Right lung (tissue), 10 donors: ENCODE measurements around the gene C21orf58. TPM values are rescaled to one million over a fixed set of nuclear protein-coding genes. Genes with fewer than 3 reads are reported as not detected.
A peak's percentile ranks its signal among the peaks of the same experiment; 100 is the strongest.
"Not testable (repeated sequence)": the region's sequence is repeated elsewhere in the genome, so short reads cannot be mapped to it uniquely, and the experiment has no call there.

Experiments
- DNase-seq, 2 donors: peaks; one replicate each; pipeline ENCODE4 v3.0.0-alpha.2; 2013
- long read RNA-seq, 8 donors: transcript quantifications; one replicate each; lab custom pipeline, GENCODE V29; 2026
- polyA plus RNA-seq, 5 donors: library from polyadenylated mRNA; unstranded; fragments of 120-200 nt; gene quantifications; one replicate each; pipeline versions ENCODE4 v1.2.1 to v1.2.3, GENCODE V29; 2013; ENCODE audit warnings: inconsistent platforms in 1 of 5, low replicate concordance in 1 of 5; ENCODE audit not compliant: insufficient read length in 5 of 5, insufficient read depth in 1 of 5

C21orf58 gene
- 10 to 100 TPM; 16.7 to 23.0 (median 20.4) TPM for polyA plus RNA-seq
- long read RNA-seq, donor 1, partial matches to known transcripts, result 0 of 2 reads
- long read RNA-seq, donor 1, other reads (novel, unspliced or antisense), result 0 of 2 reads
- long read RNA-seq, donor 2, result 0 reads
- long read RNA-seq, donor 3, result 0 reads
- long read RNA-seq, donor 4, result 0 reads
- long read RNA-seq, donor 5, partial matches to known transcripts, result 0 of 1 reads
- long read RNA-seq, donor 5, other reads (novel, unspliced or antisense), result 0 of 1 reads
- long read RNA-seq, donor 6, partial matches to known transcripts, result 26 of 26 reads
- long read RNA-seq, donor 6, other reads (novel, unspliced or antisense), result 0 of 26 reads
- long read RNA-seq, donor 7, partial matches to known transcripts, result 0 of 1 reads
- long read RNA-seq, donor 7, other reads (novel, unspliced or antisense), result 0 of 1 reads
- long read RNA-seq, donor 8, result 0 reads

DNA sequence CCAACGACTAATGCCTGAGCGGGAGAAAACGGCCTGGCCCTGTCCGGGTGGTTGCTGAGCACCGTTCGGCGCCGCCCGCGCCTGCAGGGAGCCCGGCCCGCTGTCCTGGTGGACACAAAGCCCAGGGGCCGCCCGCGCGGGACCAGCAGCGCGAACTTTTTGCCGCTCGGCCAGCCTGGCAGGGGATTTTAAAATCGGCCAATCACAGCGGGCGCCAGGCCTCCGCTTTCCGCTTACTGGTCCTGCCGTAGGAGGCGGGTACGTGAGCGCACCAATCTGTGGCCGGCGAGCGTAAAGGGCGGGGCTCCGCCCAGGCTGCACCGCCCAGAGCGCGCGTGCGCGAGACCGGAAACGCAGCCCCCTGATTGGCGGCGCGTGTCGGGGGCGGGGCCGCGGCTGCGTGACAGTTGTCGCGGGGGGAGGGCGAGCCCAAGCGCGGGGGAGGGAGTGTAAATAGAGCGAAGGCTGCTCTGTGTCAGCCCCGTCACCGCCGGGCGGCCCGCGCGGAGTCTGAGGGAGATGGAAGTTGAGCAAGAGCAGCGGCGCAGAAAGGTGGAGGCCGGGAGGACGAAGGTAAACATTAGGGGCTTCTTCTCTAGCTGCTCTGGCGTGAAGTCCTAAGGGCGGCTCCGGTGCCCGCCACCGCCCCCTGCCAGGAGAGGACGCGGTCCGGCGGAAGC lies at the start of gene C21orf58, which contains the start of gene PCNT:
TSS of gene C21orf58 (minus strand) at position 161 of the 680 bp plus-strand sequence. CDS start 1,132 bp downstream, outside the sequence.
TSS of gene PCNT (plus strand) at position 447 of the 680 bp plus-strand sequence. CDS start at position 520, 73 bp downstream.
- DNase-seq, result peak; percentile 98

GRCh38 chr21:46372947-46373346 lies 49.3 kb upstream of the C21orf58 start:
- DNase-seq, result not testable (repeated sequence)

GRCh38 chr21:46372014-46372485 lies 48.4 kb upstream of the C21orf58 start:
- DNase-seq, result no peak

DNA sequence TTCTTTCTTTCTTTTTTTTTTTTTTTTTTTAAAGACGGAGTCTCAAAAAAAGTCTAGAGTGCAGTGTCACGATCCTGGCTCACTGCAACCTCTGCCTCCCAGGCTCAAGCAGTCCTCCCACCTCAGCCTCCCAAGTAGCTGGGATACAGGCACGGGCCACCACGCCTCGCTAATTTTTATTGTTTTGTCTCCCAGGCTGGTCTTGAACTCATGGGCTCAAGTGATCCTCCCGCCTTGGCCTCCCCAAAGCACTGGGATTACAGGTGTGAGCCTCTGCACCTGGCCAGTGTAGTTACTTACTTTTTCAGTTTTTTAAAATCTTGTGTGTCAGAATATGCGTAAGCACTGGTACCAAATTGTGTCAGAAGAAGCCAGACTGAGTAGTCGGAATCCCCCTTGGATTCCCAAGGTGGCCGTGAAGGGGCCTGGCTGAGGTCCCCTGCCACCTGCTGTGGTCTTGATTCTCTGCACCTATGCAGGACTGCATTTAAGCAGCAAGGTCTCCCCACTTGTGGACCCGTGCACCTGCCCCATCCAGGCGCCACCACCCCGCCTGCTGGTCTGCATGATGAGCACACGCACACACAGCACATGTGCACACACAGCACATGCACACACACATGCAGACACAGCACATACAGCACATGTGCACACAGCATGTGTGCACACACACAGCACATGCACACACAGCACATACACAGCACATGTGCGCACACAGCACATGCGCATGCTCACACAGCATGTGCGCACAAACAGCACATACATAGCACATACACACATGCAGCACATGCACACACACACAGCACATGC lies 47.7 kb upstream of the C21orf58 start:
- DNase-seq, result no peak

DNA sequence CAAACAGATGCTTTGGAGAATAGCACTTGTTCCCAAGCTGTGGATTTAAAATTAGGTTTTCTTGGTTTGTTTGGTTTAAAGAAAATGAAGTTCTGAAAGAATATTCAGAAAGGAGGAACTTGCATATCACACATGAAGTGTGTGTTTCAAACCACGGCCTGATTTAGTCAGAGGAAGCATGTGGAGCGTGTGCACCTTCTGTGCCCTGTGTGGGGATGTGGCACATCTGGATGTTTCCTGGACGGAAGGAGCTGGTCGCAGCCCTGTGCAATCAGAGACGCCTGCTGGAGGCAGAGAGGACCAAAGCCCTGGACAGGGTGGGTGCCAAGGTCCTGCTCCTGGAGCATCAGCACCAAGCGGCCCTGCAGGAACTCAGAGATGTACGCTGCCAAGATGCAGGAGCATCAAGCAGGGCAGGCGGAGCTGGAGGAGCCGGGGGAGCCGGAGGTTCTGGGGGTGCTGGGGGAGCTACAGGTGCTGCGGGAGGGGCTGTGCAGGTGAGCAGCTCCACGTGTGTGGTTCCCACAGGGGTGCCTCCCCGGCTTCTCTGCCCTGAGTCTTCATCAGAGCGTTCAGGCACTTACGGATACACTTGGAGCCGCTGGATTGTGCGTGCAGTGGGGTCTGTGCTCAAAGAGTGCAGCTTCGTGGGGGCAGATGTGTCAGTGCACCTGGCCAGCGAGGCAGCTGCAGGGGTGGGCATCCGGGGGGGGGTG lies 46.0 kb upstream of the C21orf58 start:
- no peak for DNase-seq

DNA sequence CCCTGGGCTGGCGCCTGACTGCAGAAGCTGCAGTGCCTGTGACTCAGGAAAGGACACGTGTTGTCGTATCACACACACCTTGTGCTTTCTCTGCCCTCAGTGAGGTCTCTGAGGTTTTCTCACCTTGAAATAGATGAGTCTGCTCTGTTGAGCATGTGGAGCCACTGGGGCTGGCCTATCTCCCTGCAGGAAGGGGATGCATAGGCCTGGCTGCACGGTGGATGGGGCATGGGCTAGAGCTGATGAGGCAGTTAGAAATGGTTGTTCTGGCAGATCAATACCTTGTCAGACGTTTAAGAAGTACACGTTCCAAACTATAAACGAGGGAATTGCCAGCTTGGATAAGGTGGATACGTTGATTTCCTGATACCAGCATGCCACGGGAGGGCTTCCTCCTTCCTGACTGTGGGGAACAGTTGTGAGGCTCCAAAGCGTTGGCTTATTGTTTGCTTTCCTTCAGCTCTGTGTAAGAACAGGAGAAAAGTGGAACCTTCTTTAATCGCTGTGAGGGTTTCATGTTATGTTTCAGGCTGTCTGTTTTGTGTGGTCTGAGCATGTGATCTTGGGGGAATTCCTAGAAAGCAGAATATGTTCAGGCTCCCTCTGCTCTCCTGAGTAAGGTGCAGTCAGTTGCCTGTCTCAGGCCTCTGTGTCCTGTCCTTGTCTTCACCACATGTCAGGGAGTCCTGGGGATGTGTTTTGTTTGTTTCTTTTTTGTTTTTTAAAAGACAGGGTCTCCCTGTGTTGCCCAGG lies 45.0 kb upstream of the C21orf58 start:
- no peak for DNase-seq

DNA sequence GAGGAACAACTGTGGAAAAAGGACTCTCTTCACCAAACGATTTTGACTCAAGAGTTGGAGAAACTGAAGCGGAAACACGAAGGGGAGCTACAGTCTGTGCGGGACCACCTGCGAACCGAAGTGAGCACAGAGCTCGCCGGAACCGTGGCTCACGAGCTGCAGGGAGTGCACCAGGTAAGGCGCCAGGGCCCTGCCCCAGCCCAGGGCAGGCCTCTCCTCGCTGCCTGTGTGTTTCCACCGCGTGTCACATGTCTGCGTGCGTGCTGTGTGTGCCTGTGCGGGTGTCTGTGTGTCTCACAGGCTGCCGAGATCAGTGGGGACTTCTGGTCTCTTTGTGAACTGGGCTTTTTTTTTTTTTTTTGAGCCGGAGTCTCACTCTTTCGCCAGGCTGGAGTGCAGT lies 43.3 kb upstream of the C21orf58 start:
- no peak for DNase-seq

GRCh38 chr21:46366561-46366960 lies 42.9 kb upstream of the C21orf58 start:
- no peak for DNase-seq

DNA sequence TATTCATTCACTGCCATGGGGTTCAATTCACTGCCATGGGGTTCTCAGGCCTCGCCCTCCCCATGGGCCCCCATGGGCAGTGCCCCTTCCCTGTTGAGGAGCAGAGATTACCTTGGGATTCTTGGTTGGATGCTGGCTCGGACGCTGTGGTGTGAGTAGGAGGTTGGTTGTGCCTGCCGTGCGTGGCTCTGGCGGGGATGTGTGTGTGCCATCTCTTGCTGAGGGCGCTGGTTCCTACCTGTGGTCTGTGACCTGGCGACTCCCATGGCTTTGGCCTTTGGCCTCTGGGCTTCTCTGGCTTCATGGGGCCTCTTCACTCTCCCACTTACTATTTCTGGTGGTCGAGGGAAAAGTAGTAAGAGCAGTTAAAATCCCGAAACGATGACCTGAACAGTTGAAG lies 42.4 kb upstream of the C21orf58 start:
- no peak for DNase-seq

GRCh38 chr21:46363698-46364097 lies 40.0 kb upstream of the C21orf58 start:
- DNase-seq, result no peak

DNA sequence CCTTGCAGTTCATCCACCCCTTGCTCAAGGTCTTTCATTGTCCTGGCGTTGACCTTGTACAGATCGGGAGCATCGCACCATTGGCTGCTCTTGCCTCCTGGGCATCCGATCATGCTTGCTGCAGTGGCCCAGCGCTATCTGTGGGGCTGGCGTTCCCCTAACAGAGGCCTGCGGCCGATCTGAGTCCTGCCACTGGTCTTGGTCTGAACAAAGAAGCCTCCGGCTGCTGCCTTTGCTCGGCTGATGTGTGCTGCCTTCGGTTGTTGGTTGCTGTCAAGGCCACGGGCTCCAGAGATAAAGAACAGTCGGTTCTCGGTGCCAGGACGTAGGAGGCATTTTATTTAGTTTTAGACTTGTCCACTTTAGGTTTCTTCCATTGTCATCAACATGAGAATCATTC lies 39.3 kb upstream of the C21orf58 start:
- no peak for DNase-seq

DNA sequence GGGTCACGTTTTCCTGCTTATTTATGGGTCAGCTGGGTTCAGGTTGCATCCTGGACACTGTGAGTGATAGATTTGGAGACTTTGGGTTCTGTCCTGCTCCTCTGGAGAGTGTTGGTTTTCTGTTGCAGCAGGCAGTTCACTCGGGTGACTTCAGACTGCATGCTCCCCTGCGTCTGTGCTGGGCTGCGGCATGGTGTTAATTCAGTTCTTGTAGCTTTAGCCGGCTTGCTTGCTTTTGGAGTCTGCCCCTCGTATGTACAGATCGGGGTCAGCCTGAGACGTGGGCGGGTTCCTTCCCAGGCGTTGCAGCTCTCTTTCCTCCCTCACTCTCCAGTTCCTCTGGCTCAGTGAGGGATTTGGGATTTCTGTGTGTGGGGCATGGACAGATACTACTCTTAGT lies 38.3 kb upstream of the C21orf58 start:
- no peak for DNase-seq

DNA sequence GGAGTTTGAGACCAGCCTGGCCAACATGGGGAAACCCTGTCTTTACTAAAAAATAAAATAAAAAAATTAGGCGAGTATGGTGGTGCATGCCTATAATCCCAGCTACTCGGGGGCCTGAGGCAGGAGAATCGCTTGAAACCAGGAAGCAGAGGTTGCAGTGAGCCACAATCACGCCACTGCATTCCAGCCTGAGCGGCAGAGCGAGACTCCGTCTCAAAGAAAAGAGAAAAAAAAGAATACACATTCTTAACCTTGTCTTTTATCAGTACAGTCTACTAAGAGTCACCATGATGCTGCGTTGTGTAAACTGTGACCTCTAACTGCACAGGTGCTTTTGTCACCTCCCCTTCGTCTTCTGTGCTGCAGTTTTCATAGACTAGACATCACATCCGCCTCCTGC lies 37.5 kb upstream of the C21orf58 start:
- DNase-seq, result no peak

GRCh38 chr21:46357684-46358425 lies 34.2 kb upstream of the C21orf58 start:
- no peak for DNase-seq

- DNase-seq, result no peak
Observed at GRCh38 chr21:46357335-46357604, 33.6 kb upstream of the C21orf58 start.

GRCh38 chr21:46356494-46357334 lies 33.0 kb upstream of the C21orf58 start:
- no peak for DNase-seq

- DNase-seq, result no peak
Observed at GRCh38 chr21:46356005-46356338, 32.3 kb upstream of the C21orf58 start.

DNA sequence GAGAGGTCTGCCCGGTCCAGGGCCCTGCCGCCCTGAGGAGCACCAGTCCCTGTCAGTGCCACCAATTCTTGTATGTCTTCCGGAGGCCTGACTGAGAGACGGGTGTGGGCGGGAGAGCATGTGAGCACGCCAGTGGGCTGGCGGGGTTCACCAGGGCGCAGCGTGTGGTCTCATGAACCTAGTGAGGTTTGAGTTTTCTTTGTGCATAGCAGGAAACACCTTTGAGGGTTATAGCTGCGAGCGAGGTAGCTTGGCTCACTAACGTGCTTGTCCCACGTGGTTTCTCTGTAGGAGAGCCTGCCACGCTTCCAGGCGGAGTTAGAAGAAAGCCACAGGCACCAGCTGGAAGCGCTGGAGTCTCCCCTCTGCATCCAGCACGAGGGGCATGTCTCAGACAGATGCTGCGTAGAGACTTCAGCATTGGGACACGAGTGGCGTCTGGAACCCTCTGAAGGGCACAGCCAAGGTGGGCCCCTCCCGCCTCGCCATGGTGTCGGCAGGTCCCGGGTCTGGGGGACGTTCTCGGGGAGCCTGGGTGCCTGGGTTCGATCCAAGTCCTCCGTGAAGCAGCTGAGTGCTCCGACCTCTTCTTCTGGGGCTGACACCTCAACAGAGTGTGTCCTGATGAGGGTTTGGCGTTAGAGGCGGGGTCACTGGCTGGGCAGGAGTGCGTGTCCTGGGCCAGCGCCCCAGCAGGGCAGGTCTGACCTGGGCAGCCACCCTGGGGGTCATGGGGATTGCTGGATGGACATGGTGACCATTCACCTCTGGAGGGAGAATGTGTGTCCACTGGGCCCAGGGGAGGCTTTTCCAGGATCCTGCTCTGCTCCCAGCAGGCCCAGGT lies 31.7 kb upstream of the C21orf58 start:
- DNase-seq, result no peak
